NCI-H2171 treated with DMSO at 0.1 percent for 48 hours (cell line): Measurements from ENCODE around the gene ASIC4.

Experiments used
- DNase-seq: peaks from one replicate; lab custom pipeline; 2025; lab: John Stamatoyannopoulos, UW

Gene ASIC4

GRCh38 chr2:219567131-219567530, 52.8 kb downstream of the ASIC4 start:
- no peak for DNase-seq

GRCh38 chr2:219567791-219568361, 53.6 kb downstream of the ASIC4 start:
- DNase-seq = no peak

DNA sequence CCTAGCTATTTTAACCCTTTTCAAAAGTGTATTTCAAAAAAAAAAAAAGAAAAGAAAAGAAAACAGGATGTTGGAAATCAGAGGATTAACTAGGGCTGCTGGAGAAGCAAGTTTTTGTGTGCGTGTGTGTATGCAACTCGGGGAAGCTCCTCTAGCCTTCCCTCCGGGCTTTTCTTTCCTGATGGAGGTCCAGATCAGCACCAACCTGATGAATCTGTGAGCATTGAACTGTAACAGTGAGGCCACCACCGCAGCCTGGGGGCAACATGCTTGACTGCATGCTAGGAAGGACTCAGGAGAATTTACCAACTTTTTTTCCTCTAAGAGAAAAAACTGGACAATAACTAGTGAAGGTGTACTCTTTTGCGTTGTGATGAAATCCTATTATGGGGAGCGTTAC, 54.8 kb downstream of the ASIC4 start:
- DNase-seq = no peak

DNA sequence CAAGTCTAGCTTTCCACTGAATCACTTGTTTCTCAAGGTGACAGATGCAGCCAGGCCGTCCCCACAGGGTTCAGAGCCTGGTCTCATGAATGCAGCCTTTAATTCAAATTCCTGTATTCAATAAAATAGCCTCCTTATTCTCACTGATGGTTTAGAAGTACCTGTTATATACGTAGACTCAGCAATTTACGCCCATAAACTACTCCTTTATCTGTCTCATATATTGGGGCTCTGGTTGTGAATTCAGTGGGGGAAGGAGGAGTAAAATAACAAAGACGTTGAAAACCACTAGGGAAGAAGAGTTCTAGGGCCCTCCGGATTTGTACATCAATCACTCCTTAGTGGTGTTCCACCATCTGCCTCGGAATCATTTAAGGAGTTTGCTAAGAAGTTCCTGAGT, 55.4 kb downstream of the ASIC4 start:
- no peak for DNase-seq

GRCh38 chr2:219570194-219570923, 56.1 kb downstream of the ASIC4 start:
- peak; percentile 10 for DNase-seq

GRCh38 chr2:219570924-219571310, 56.6 kb downstream of the ASIC4 start:
- DNase-seq = no peak

DNA sequence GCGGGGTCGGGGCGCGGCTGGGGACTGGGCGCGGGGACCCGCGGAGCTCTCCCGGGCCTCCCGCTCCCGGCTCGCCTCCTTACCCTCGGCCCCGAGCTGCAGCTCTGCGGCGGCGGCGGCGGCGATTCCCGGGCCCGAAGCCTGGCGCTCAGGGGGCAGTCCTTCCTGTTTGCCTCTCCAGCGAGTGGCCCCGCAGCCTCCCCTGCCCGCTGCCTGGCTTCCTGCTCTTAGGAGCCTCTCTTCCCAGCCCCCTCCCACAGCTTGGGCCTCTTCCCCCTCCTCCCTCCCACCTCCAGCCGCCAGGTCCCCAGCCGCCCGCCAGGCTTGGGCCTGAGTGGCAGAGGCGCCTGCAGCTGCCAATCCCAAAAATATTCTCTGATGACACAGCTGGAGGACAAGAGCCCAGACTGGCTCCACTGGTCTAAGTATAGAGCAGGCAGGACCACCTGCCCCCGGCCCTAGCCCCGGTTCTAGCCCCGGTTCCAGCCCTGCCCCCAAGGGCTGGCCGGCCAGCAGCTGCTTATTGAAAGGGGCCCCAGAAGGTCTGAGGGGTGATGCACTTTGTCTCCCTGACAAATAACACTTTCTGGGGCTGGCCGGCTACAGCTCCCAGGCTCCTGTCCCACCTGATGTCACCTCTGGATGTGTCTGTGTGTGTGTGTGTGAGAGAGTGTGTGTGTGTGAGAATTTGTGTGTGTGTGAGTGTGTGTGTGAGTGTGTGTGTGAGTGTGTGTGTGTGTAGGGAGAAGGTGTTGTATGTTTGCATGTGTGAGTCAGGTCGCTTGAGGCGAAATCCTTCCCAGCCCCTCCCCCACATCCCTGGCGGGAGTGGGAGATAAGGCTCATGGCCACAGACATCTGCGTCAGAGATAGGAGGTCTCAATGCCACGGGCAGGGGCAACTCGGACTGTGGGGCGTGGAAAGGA, 57.3 kb downstream of the ASIC4 start, which contains the start of gene OBSL1:
TSS of gene OBSL1 (minus strand) at position 229 of the 926 bp plus-strand sequence. CDS start 307 bp downstream, outside the sequence.
- peak; percentile 62 for DNase-seq

DNA sequence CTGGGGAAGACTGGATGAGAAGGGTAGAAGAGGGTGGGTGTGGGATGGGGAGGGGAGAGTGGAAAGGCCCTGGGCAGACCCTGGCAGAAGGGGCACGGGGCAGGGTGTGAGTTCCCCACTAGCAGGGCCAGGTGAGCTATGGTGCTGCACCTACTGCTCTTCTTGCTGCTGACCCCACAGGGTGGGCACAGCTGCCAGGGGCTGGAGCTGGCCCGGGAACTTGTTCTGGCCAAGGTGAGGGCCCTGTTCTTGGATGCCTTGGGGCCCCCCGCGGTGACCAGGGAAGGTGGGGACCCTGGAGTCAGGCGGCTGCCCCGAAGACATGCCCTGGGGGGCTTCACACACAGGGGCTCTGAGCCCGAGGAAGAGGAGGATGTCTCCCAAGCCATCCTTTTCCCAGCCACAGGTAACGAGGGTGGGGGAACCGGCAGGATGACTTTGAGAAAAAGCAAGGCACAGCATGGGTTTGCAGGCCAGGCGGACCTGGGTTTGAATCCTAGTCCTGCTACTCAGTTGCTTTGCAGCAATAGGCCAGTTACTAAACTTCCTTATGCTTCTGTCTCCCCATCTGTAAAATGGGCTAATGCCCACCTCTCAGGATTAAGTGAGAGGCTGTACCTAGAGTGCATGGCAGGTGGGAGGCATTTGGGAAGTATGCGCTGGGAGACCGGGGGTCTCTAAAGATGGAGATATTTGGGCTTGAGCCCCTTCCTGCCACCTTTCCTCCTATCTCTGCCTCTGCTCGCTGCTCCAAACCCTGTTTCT, 58.1 kb downstream of the ASIC4 start, which contains the start of gene INHA:
TSS of gene INHA (plus strand) at position 74 of the 765 bp plus-strand sequence. CDS start at position 139, 65 bp downstream.
- no peak for DNase-seq

- peak; percentile 67 for DNase-seq
Measured at GRCh38 chr2:219573166-219573565, 58.9 kb downstream of the ASIC4 start.

DNA sequence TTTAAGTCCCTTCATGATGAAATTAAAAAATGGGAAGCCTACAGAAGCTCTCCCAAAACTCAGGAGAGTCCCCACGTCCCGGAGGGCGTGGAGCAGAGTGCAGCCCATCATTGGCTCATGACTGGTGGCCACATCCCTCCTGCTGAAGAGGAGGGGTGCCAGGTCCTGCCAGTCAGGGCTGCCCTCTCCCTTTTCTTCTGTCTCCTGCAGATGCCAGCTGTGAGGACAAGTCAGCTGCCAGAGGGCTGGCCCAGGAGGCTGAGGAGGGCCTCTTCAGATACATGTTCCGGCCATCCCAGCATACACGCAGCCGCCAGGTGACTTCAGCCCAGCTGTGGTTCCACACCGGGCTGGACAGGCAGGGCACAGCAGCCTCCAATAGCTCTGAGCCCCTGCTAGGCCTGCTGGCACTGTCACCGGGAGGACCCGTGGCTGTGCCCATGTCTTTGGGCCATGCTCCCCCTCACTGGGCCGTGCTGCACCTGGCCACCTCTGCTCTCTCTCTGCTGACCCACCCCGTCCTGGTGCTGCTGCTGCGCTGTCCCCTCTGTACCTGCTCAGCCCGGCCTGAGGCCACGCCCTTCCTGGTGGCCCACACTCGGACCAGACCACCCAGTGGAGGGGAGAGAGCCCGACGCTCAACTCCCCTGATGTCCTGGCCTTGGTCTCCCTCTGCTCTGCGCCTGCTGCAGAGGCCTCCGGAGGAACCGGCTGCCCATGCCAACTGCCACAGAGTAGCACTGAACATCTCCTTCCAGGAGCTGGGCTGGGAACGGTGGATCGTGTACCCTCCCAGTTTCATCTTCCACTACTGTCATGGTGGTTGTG, 60.4 kb downstream of the ASIC4 start:
- no peak for DNase-seq

DNA sequence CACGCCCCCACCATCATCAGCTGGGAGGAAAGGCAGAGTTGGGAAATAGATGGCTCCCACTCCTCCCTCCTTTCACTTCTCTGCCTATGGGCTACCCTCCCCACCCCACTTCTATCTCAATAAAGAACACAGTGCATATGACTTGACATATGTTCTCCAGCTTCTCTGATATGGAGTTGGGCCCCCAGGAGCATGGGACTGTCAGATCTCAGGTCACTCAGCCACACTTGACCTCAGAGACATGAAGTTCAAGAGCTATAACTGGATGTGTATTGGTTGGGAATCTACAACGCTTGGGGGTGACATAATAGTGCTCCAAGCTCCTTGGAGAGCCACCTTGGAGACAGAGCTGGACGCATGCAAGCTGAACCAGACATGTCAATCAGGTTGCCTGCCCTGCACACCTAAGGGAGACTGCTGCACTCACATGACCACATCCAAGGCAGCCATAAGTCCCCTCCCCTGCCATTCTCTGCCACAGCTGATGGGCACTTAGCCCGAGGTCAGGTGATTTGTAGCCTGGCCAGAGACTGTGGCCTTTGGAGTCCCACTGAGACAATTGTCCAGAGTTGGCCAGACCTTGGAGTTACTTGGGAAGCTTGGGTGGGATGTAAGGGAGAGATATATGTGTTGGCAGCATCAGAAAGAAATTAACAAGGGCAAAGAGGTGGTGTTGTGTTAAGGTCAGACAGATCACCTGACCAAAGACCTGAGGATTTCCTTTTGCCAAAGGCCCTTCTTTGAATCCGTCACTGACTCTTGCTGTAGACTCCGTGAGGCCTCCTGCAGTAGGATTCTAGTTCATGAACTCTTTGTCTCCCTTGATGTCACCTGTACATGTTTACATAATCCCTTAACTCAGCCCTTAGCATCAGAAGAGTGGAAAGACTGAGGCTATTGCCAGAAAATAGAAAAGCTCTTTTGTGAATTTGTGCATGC, 61.6 kb downstream of the ASIC4 start:
- DNase-seq = no peak

DNA sequence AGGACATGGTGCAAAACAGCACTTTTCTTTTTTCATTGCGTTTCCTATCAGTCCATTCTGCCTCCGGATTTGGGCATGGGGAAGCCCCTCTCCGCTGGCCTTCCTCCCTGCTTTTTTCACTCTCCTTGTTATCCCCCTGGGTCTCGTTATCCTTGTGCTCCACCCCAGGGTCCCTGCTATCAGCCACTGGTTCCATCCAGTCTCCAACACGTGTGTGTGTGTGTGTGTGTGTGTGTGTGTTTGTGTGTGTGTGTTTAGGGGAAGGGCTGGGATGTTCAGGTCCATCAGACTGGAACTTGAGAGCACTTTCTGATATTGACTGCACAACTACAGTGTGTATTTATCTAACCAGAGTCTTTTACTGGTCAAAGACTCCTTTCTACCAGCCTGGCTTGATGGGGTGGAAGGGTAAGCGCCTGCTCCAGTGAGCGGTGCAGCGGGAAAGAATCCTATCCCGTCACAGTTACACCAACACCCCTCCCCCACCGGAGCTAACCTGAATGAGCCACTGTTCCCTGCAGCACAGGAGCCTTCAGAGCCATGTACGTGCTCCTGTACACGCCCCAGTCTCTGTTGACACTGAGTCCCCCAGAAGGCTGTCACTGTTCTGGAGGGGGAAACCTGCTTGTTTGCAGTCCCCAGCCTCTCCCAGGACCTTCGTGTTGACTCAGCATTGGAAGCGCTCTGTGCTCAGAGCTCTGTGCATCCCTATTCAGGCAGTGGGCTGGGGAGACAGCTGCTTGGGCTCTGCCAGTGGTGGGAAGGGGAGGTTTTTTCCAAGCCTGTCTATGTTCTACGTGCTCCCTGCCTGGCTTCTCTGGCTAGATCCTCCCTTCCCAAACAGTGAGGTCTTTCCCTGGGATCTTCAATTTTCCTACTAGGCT, 62.5 kb downstream of the ASIC4 start:
- peak; percentile 49 for DNase-seq

DNA sequence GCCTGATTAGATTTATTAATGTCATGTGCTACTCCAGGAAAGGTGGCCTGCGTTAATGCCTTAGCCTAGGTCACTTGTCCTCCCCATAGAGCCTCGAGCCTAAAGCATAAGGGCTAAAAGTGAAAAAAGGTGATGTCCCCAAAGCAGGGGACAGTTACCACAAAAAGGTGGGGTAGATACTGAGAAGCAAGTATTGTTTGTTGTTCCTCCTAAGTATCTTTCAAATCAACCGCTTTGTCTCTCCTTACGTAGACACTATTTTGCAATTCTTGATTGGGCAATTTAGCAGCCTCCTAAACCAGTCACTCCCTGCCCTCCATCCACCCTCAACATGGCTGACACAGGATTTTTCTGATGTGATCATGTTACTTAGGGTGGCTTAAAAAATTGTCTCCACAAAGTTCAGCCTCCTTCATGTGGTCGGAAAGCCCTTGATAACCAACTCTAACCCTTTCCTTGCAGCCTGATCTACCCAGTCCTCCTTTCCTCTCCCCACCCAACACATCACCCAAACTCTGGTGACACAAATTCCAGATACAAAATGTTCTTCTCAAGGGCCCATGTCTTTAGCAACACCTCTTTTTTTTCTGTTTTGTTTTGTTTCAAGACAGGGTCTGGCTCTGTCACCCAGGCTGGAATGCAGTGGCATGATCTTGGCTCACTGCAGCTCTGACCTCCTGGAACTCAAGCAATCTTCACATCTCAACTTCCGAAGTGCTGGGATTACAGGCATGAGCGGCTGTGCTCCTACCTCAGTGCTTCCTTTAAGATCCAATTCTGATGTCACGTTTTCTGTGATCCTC, 64.7 kb downstream of the ASIC4 start:
- no peak for DNase-seq

DNA sequence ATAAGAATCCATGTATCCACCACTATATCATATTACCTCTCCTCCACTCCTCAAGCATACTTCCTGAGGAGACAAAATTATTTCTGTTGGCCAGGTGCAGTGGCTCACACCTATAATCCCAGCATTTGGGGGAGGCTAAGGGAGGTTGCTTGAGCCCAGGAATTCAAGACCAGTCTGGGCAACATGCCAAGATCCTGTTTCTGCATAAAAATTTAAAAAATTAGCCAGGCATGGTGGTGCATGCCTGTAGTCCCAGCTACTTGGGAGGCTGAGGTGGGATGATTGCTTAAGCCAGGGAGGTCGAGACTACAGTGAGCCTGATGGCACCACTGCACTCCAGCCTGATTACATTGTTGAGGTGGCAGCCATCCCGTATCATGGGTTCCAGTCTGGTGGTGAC, 67.1 kb downstream of the ASIC4 start:
- no peak for DNase-seq
